GM10266 (cell line): Measurements from ENCODE around the gene ATF6.

Source experiments
- DNase-seq: peaks from one replicate; pipeline ENCODE4 v3.0.0; 2012; ENCODE audit errors: extremely low spot score
- TF ChIP-seq, protein P1 (sequence below): IDR thresholded peaks from 2 replicates; pipeline ENCODE4 v1.5.1; 2012; ENCODE audit warnings: mild to moderate bottlenecking, low read depth; ENCODE audit not compliant: control insufficient read depth, insufficient read depth; ENCODE audit errors: missing control alignments

Gene ATF6

DNA sequence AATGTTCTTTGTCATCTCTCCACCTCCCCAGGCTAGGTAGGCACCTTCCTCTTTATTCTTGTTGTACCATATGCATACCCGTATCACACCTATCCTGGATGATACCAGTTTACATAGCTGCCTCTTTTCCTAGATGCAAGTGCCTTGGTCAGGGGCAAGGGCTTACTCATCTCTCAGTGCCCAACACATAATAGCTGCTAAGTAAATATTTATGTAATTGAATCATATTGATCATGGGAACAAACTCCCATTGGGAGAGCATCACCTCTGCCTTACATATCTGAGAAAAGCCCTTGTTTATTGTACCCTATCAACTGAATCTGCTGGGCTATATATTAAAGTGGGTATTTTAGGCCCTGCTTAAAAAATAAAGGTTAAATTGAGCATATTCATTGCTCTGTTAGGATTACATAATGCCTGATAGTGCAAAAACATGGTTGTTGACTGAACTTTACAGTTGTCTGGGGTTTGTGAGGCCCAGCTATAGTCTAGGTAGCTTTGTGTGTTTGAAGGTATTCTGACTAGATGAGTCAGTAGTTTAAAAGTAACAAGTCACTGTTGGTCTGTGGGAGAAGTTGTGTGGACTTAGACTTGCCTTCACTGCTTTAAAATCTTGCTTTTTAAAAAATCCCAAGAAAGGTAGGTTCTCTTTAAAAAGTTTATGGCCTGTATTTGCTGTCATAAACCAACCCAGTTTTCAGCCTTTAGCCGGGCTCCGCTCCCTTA lies 174.9 kb downstream of the ATF6 start:
- TF ChIP-seq, protein P1, sequence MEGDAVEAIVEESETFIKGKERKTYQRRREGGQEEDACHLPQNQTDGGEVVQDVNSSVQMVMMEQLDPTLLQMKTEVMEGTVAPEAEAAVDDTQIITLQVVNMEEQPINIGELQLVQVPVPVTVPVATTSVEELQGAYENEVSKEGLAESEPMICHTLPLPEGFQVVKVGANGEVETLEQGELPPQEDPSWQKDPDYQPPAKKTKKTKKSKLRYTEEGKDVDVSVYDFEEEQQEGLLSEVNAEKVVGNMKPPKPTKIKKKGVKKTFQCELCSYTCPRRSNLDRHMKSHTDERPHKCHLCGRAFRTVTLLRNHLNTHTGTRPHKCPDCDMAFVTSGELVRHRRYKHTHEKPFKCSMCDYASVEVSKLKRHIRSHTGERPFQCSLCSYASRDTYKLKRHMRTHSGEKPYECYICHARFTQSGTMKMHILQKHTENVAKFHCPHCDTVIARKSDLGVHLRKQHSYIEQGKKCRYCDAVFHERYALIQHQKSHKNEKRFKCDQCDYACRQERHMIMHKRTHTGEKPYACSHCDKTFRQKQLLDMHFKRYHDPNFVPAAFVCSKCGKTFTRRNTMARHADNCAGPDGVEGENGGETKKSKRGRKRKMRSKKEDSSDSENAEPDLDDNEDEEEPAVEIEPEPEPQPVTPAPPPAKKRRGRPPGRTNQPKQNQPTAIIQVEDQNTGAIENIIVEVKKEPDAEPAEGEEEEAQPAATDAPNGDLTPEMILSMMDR = no peak
- no peak for DNase-seq

DNA sequence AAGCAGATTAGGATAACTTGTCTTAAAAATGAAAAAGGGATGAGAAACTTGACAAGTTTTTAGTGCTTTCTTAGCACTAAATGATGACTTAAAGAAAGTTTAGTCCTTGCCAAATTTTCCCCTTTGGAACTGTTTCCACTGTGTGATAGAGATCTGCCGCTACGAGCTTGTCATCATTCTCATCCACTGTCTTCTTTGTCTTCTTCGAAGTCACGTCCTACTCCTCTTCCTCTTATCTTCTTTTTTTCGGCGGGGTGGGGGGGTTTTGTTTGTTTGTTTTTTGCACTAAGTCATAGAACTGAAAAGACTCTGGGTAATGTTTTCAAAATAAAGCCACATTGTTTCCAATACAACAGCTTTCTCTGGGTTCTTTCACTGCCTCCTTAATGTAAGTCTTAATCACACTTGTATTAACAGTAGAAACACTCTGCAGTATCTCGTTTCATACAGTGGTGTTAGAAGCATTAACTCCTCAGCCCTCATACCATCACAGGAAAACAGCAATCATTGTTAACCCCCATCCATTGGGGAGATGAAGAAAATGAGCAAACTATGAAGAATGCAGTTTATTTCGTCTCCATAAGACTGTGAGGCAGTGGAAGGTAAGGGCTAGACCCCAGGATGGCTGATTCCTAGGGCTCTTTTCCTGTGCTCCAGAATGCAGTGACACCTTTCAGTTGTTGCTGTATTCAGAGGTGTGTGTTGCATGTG lies 175.8 kb downstream of the ATF6 start:
- no peak for DNase-seq

DNA sequence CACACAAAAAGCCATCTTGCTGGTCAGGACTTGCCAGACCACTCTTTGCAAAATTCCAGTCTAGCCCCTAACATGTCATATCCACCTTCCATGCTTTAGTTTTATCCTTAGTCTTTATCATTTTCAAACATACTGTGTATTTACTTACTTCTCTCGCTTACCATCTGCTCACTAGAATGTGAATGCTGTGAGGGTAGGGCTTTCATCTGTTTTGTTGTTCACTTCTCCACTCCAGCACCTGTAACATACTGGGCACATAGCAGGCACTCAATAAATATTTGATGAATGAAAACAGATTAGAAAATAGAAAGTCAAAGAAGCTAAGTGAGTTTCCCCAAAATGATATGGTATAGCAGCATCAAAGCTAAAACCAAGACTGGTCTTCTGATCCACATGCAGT lies 177.6 kb downstream of the ATF6 start:
- DNase-seq = no peak
- TF ChIP-seq, protein P1 = no peak

More for the DNA sequence above, 175.8 kb downstream of the ATF6 start:
- TF ChIP-seq, protein P1 = no peak

DNA sequence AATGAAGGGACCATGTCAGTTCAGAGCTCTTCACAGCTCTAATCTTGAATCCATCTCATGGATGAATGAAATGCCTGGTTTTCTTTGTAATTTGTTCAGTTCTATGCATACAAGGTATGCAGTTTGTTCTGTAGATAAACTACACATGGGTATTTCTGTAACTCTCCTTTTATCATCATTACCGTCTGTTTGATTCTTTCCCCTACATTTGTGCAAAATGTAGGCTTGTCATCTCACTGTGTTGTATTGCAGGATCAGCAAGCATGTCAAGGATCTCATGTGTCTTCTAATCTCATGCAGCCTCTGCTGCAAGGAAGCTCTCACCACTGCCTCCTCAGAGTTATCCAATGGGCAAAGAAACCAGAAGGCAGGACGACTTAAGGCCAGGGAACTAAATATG lies 178.3 kb downstream of the ATF6 start:
- no peak for DNase-seq

DNA sequence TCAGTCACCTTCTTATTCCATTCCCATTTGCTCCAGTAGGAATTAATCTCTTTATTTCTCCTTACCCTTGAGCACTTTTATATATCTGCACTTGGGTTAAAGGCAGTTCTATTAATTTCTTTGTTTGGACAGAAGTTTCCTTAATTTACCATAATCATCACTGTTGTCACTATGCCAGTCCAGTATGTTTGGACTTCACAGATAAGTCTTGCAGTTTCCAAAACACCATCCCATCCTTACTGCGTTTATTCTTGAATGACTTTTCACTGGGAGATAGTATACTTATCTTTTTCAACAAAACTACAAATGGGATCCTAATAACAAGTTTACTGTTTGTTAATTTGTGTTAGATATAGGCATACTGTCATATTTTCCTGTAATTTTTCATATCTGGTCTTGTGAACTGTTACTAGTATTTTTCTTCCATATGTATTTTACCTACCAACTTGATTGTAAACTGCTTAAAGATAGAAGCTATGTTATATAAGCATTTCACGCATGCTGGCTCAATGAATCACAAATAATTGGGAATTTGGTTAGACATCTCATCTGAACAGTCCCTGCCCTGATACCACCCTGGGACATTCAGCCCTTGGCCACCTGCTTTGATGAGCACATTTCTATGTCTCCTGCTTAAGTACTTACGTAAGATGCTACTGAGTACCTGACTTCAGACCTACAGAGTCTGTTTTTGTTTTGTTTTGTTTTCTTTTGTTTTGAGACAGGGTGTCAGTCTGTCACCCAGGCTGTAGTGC lies 179.4 kb downstream of the ATF6 start:
- no peak for DNase-seq
- TF ChIP-seq, protein P1 = no peak

More for the DNA sequence above, 178.3 kb downstream of the ATF6 start:
- TF ChIP-seq, protein P1 = no peak

DNA sequence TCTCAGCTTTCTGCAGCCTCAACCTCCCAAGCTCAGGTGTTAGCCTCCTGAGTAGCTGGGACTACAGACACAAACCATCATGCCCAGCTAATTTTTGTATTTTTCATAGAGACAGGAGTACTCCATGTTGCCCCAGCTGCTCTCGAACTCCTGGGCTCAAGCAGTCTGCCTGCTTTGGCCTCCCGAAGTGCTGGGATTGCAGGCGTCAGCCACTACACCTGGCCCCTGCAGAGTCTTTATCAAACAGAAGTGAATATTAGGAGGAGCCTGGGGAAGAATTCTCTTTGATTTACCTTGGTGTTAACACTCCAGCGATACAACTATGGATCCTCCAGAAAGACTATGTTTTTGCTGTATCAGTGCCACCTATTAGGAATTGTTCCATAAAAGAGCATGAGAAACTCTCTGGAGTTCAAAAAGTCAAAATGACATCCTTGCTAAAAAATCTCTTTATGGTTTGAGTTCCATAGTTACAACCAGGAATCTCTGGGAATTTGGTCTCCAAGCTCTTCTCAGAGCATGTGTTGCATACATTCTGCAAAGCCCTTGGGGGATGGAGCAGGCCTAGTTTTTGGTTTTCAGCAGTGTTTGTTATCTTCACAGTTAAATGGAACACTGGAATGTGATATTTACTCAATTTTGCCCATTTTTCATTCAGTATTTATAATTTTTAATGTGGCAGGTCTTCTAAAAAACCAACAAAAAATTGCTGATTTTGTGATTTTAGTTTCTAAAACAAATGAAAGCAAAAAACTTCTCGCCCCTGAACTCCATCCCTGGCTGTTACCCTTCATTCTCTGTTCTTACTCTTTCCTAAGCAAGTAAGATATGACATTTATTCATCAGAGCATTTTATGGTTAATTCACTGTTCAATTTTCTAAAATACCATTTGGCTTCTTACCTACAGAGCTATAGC lies 180.2 kb downstream of the ATF6 start:
- DNase-seq = no peak

More for the DNA sequence above, 180.2 kb downstream of the ATF6 start:
- TF ChIP-seq, protein P1 = no peak
